Ascending aorta (tissue), 2 donors: Measurements from ENCODE around the gene OTUD3. TPM values are rescaled to one million over a fixed set of nuclear protein-coding genes. Genes with fewer than 3 reads are reported as not detected.
"Not testable (repeated sequence)": the region's sequence is repeated elsewhere in the genome, so short reads cannot be mapped to it uniquely, and the experiment has no call there.

Experiments
- DNase-seq, 2 donors: peaks; one replicate each; pipeline ENCODE4 v3.0.0-alpha.2; 2019; ENCODE audit warnings: low spot score in 2 of 2
- H3K27ac ChIP-seq, 2 donors: fragments of 200-600 bp; sonication (generic); one replicate each; pipeline ENCODE4 v1.5.1; 2016 to 2017; ENCODE audit warnings: mild to moderate bottlenecking in 1 of 2
- H3K27me3 ChIP-seq: fragments of 200-600 bp; sonication (generic); one replicate; pipeline ENCODE4 v1.5.1; 2017
- H3K36me3 ChIP-seq, 2 donors: fragments of 200-600 bp; sonication (generic); one replicate each; pipeline ENCODE4 v1.5.1; 2016
- H3K4me1 ChIP-seq, 2 donors: fragments of 200-600 bp; sonication (generic); one replicate each; pipeline ENCODE4 v1.5.1; 2016 to 2017; ENCODE audit warnings: mild to moderate bottlenecking in 1 of 2
- H3K4me3 ChIP-seq, 2 donors: fragments of 200-600 bp; sonication (generic); one replicate each; pipeline ENCODE4 v1.5.1; 2016 to 2017; ENCODE audit warnings: mild to moderate bottlenecking in 1 of 2
- H3K9me3 ChIP-seq, 2 donors: fragments of 200-600 bp; sonication (generic); one replicate each; pipeline ENCODE4 v1.5.1; 2016
- intact Hi-C: fragments of 100-400 bp; cut with DNase I; formaldehyde crosslinking; loops from one replicate; pipeline ENCODE4 v1.15.1; 2023
- total RNA-seq: library from RNA; depleted of rRNA; stranded (reverse); fragments of >200 nt; gene quantifications from one replicate; pipeline ENCODE4 v1.1.0, GENCODE V29; 2016
- TF ChIP-seq, protein P1 (sequence below), 3 experiments: fragments of 200-600 bp in 2 of 3; fragments of 450-650 bp in 1 of 3; sonication (generic) in 2 of 3; IDR thresholded peaks; one replicate each; pipeline ENCODE4 v1.5.1; 2016 to 2019; ENCODE audit warnings: antibody characterized with exemption in 3 of 3, mild to moderate bottlenecking in 1 of 3, moderate library complexity in 1 of 3

The OTUD3 gene
- total RNA-seq, 1 donor from 2014 or later, result 1.9 TPM

DNA sequence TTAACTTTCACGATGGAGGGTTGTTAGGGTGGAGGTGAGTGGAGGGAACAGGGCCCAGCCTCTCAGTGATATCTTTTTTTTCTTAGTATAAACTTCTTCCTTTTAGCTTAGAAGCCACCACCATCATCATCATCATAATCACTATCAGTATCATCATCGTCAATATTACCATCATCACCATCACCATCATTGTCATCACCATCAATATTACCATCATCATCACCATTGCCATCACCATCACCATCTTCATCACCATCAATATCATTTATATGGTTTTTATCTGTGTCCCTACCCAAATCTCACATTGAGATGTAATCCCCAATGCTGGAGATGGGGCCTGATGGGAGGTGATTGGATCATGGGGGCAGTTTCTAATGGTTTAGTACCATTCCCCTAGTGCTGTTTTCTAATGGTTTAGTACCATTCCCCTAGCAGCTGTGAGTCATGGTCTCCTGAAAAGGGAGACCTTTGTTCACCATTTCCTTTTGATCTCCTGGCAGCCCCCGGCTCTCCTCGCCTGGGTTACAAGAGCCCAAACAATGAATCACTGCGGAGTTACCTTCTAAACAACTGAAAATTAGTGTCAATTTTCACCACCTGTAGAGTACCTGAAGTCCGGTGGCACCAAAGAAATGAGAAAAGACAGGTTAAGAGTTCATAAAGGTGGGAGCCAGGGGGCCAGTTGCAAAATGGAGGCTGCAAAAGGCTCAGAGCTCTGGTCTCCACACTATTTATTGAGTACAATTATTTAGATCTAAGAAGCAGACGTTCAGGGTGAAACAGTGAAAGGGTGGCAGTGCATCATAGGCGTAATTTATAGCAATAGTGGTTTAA, 44.3 kb downstream of the OTUD3 start:
- no peaks in the 10 kb centered on the region for H3K36me3 ChIP-seq
- no peaks in the 10 kb centered on the region for H3K4me1 ChIP-seq
- DNase-seq, result no peak
- no peak overlapping the region for H3K27ac ChIP-seq
- H3K4me3 ChIP-seq, result no peak overlapping the region
- intact Hi-C loops, result no loop called here
- TF ChIP-seq, protein P1, sequence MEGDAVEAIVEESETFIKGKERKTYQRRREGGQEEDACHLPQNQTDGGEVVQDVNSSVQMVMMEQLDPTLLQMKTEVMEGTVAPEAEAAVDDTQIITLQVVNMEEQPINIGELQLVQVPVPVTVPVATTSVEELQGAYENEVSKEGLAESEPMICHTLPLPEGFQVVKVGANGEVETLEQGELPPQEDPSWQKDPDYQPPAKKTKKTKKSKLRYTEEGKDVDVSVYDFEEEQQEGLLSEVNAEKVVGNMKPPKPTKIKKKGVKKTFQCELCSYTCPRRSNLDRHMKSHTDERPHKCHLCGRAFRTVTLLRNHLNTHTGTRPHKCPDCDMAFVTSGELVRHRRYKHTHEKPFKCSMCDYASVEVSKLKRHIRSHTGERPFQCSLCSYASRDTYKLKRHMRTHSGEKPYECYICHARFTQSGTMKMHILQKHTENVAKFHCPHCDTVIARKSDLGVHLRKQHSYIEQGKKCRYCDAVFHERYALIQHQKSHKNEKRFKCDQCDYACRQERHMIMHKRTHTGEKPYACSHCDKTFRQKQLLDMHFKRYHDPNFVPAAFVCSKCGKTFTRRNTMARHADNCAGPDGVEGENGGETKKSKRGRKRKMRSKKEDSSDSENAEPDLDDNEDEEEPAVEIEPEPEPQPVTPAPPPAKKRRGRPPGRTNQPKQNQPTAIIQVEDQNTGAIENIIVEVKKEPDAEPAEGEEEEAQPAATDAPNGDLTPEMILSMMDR (IDR thresholded peaks at IDR 0.05), result no peak
- peaks cover 0 to 3% of the 10 kb centered on the region in 2 donors for H3K9me3 ChIP-seq
- no peaks in the 10 kb centered on the region for H3K27me3 ChIP-seq

DNA sequence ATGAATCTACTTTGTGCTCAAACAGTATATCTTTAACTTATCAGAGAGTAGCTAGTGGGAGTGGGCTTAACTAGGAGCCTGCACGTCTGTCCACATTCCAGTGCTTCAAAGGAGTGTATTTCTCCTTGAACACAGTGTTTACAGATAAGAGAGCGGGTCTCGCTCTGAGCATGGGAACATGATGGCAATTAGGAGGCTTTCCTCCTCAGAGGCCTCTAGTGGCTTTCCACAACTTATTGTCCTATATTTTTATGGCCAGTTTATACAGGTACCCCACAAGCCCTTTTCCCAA, 44.9 kb downstream of the OTUD3 start:
- H3K4me3 ChIP-seq, H3K36me3 ChIP-seq, H3K9me3 ChIP-seq, intact Hi-C loops, H3K4me1 ChIP-seq, H3K27ac ChIP-seq, H3K27me3 ChIP-seq, DNase-seq: not testable (repeated sequence)

DNA sequence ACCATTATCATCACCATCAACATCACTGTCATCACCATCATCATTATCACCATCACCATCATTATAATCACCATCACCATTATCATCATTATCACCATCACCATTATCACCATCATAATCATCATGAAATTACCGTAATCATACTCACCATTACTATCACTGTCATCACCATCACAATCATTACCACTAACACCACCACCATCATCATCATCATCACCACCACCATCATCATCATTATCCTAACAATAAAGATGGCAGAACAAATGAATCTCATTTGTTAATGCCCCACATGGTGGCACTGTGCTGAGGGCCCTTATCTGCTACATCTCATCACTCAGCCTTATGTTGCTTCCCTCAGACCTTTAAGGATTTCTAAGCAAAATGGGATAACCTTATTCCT, 50.7 kb downstream of the OTUD3 start:
- intact Hi-C loops, result no loop called here
- no peaks in the 10 kb centered on the region for H3K27me3 ChIP-seq
- peaks cover 0 to 5% of the 10 kb centered on the region in 2 donors for H3K9me3 ChIP-seq
- TF ChIP-seq, protein P1 (IDR thresholded peaks at IDR 0.05), result no peak
- no peak overlapping the region for H3K27ac ChIP-seq
- H3K4me3 ChIP-seq, result no peak overlapping the region
- H3K36me3 ChIP-seq, result no peaks in the 10 kb centered on the region
- no peaks in the 10 kb centered on the region for H3K4me1 ChIP-seq
- no peak for DNase-seq

DNA sequence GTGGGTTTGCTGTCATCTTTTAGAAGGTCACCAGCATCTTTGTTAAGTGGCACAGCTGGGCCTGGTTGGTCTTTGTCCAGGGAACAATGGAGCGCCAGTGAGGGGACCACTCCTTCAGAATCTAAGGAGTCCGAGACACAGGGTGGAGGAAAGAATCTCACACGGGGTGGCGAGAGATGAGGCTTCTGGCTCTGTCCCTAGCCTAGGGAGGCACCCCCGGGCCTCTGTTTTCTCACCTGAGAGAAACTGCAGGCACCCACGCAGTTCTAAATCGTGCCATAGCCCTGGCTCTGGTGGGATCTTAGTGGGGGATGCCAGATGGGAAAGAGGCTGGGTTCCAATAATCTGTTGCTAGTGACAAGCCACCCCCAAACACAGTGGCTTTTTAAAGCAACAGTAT, 52.1 kb downstream of the OTUD3 start:
- Histone ChIP-seq H3K27me3 (no peaks in the 10 kb centered on the region), H3K36me3 (no peaks in the 10 kb centered on the region), H3K4me3 (no peak overlapping the region), H3K9me3 (peaks cover 0 to 5% of the 10 kb centered on the region in 2 donors), H3K4me1 (no peaks in the 10 kb centered on the region), H3K27ac (no peak overlapping the region)
- intact Hi-C loops, result no loop called here
- TF ChIP-seq, protein P1 (IDR thresholded peaks at IDR 0.05), result no peak
- no peak for DNase-seq

DNA sequence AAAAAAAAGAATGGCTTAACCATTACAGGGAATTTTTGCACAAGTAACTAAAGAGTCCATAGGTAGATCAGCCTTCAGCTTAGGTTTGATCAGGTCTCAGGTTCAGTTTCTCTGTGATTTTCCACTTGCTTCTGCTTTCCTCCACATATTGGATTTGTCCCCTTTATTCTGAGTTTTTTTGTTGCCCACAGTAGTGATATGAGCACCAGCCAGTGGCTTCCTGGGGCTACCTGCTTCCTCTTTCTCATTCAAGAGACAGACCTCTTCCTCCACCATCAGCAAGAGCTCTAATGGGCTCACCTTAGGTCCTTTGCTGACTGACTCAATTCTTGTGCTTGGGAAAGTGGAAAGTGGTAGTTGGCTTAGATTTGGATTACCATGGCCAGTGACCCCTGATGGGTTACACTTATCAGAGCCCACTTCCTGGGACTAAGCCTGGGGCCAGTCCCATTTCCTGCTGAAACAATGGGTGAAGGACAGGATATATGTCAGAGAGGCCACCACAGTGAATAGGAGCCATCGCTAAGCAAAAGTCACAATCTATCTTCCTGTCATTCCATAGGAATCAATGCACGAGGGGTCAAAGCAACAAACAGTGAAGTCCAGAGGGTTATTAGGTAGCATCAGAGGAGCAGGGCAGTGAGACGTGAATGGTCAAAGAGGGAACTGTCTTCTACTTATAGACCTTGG, 54.0 kb downstream of the OTUD3 start:
- intact Hi-C loops, result no loop called here
- H3K4me1 ChIP-seq, result no peaks in the 10 kb centered on the region

DNA sequence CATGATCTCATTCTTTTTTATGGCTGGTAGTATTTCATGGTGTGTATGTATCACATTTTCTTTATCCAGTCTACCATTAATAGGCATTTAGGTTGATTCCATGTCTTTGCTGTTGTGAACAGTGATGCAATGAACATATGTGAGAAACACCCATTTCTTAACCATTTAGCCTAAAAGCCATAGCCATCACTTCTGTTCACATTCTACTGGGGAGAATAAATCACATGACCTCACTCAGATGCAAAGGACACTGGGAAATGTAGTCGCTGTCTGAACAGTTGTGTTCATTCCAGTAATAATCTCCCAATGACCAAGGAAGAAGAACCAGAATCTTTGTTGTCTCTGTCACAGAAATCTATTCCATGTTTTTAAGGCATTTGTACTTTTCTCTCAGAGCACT, 56.3 kb downstream of the OTUD3 start:
- Histone ChIP-seq H3K4me3 (no peak overlapping the region), H3K9me3 (no peaks in the 10 kb centered on the region), H3K36me3 (no peaks in the 10 kb centered on the region), H3K4me1 (no peaks in the 10 kb centered on the region), H3K27ac (no peak overlapping the region), H3K27me3 (no peaks in the 10 kb centered on the region)
- DNase-seq, result no peak
- TF ChIP-seq, protein P1 (IDR thresholded peaks at IDR 0.05), result no peak
- intact Hi-C loops, result no loop called here

More for the DNA sequence above, 54.0 kb downstream of the OTUD3 start:
- DNase-seq, result no peak
- H3K27me3 ChIP-seq, result no peaks in the 10 kb centered on the region
- TF ChIP-seq, protein P1 (IDR thresholded peaks at IDR 0.05), result no peak
- H3K9me3 ChIP-seq, result peaks cover 0 to 5% of the 10 kb centered on the region in 2 donors
- H3K36me3 ChIP-seq, result no peaks in the 10 kb centered on the region
- H3K4me3 ChIP-seq, result no peak overlapping the region
- no peak overlapping the region for H3K27ac ChIP-seq
